Measurements from ENCODE around the gene FYN. TPM values are rescaled to one million over a fixed set of nuclear protein-coding genes. Genes with fewer than 3 reads are reported as not detected.

Gene FYN
- total and polyA plus RNA-seq, 2 of the 4 experiments (the other 2 are of a cell fraction), result 30.8 to 36.4 TPM

- no peak for DNase-seq
- Histone ChIP-seq H3K23ac (ENCODE audit: low read depth, low read length) (no peak overlapping the region), H3K14ac (replicated peaks; ENCODE audit: low read depth, low read length) (no peak overlapping the region), H3K4me1 (ENCODE audit: control insufficient read depth, insufficient read depth, low read length) (peaks cover 39% of the 10 kb centered on the region), H2AFZ (replicated peaks; ENCODE audit: low read length, poor library complexity) (no peak overlapping the region), H3K36me3 (ENCODE audit: control insufficient read depth, insufficient read depth, low read length) (no peaks in the 10 kb centered on the region), H3K27me3 (ENCODE audit: control insufficient read depth, insufficient read depth, low read length) (no peaks in the 10 kb centered on the region), H3K9me1 (ENCODE audit: insufficient read depth, low read length) (peaks cover 34% of the 10 kb centered on the region), H3K4me2 (ENCODE audit: low read depth, low read length) (no peak overlapping the region), H3K9me3 (ENCODE audit: control insufficient read depth, insufficient read depth, low read length) (no peaks in the 10 kb centered on the region), H4K5ac (ENCODE audit: low read depth, low read length) (no peak overlapping the region), H2BK120ac (ENCODE audit: low read depth, low read length) (no peak overlapping the region), H2BK15ac (ENCODE audit: low read depth, low read length) (no peak overlapping the region), H2BK20ac (ENCODE audit: low read depth, low read length) (no peak overlapping the region), H3K79me1 (ENCODE audit: low read depth in 1 of 2, low read length in 2 of 2) (peaks cover 20 to 53% of the 10 kb centered on the region in 2 experiments), H4K20me1 (ENCODE audit: insufficient read depth, low read length) (peaks cover 19% of the 10 kb centered on the region; the same call in 1 of the 2 replicates), H3K9ac (ENCODE audit: low read depth, low read length) (no peak overlapping the region), H2AK5ac (ENCODE audit: low read depth, low read length) (no peak overlapping the region), H3K27ac (ENCODE audit: insufficient read depth, low read length) (no peak overlapping the region), H3K56ac (ENCODE audit: extremely low read depth, insufficient read depth, low read length) (no peak overlapping the region), H2AK9ac (replicated peaks; ENCODE audit: low read depth, low read length, poor library complexity) (no peak overlapping the region), H2BK5ac (ENCODE audit: low read depth, low read length, poor library complexity, severe bottlenecking) (no peak overlapping the region), H3K4ac (ENCODE audit: low read depth, low read length) (no peak overlapping the region), H4K8ac (ENCODE audit: low read depth in 2 of 2, low read length in 2 of 2) (no peak overlapping the region), H3K4me3 (ENCODE audit: insufficient read depth, low read depth, low read length) (no peak overlapping the region), H4K91ac (ENCODE audit: insufficient read depth, low read depth, low read length) (no peak overlapping the region), H3K18ac (ENCODE audit: low read depth, low read length) (no peak overlapping the region)
- intact Hi-C loops (cut with micrococcal nuclease) (loop anchor here (5.0 to 10.0 kb wide), 2 partner anchors 69 to 78 kb away; partner anchors contain the start of gene FYN), in situ Hi-C loops (cut with MboI; ENCODE audit: low sequenced_read_pairs) (no loop called here), dilution Hi-C loops (cut with HindIII; ENCODE audit: low sequenced_read_pairs, unreplicated experiment) (no loop called here)
- no TSS peak for BruUV-seq (replicated peaks)
- no peak for ATAC-seq (ENCODE audit: low read depth)
- TF ChIP-seq SMC3 (IDR thresholded peaks at IDR 0.05; ENCODE audit: low read depth, low read length) (no peak), RFX5 (IDR thresholded peaks at IDR 0.05; ENCODE audit: low read depth, low read length) (no peak), RCOR1 (IDR thresholded peaks at IDR 0.05; ENCODE audit: insufficient replicate concordance, low read length) (no peak), BHLHE40 (IDR thresholded peaks at IDR 0.05; ENCODE audit: low read depth, low read length) (no peak), MXI1 (IDR thresholded peaks at IDR 0.05; ENCODE audit: borderline replicate concordance, low read depth, low read length) (no peak), CTCF (conservative IDR thresholded peaks at IDR 0.05; ENCODE audit: low read depth, low read length) (no peak), POLR2A (IDR thresholded peaks at IDR 0.05; ENCODE audit: low read depth, low read length) (no peak), MAZ (IDR thresholded peaks at IDR 0.05; ENCODE audit: borderline replicate concordance, low read depth, low read length) (no peak), NFE2L2 (IDR thresholded peaks at IDR 0.05; ENCODE audit: low read depth, low read length) (no peak), ELK1 (IDR thresholded peaks at IDR 0.05; ENCODE audit: borderline replicate concordance, low read depth, low read length) (no peak)
- POLR2A ChIA-PET (ENCODE audit: unreplicated experiment), result no interaction called here
- CTCF ChIA-PET, result no interaction called here
- WGBS, 2 experiments (ENCODE audit: extremely low coverage in 2 of 2, insufficient read length in 1 of 2), result no CpG with 5 or more reads among the region's 2 CpGs
These were observed 70.4 kb downstream of the FYN start for GRCh38 chr6:111802720-111803330.

All from IMR-90 (cell line).